Neural cell (in vitro differentiated cells): ENCODE measurements around the gene MOGAT3. TPM values are rescaled to one million over a fixed set of nuclear protein-coding genes. Genes with fewer than 3 reads are reported as not detected.

Experiments
- H2AFZ ChIP-seq: fragments of 200-600, 300-800 bp; sonication (generic), shearing (Covaris generic); 2 replicates; pipeline ENCODE4 v1.6.0; 2014; ENCODE audit warnings: low read depth, mild to moderate bottlenecking, antibody characterized with exemption, low read length, moderate library complexity
- H3F3A ChIP-seq: fragments of 200-600 bp; shearing (Covaris generic); 2 replicates; pipeline ENCODE4 v1.6.1; 2016; ENCODE audit warnings: mild to moderate bottlenecking, moderate library complexity, mixed read lengths, antibody characterized with exemption, low read length; ENCODE audit not compliant: insufficient read depth, poor library complexity, severe bottlenecking
- H3K27ac ChIP-seq: fragments of 200-600, 300-800 bp; sonication (generic), shearing (Covaris generic); 2 replicates; pipeline ENCODE4 v1.5.1; 2014; ENCODE audit warnings: mild to moderate bottlenecking, low read length, moderate library complexity
- H3K27me3 ChIP-seq: fragments of 300-800, 200-600 bp; sonication (generic), shearing (Covaris generic); 2 replicates; pipeline ENCODE4 v1.6.0; 2014; ENCODE audit warnings: mild to moderate bottlenecking, low read depth, low read length, moderate library complexity; ENCODE audit not compliant: insufficient read depth
- H3K36me3 ChIP-seq: fragments of 300-800, 200-600 bp; sonication (generic), shearing (Covaris generic); 2 replicates; pipeline ENCODE4 v1.5.1; 2014; ENCODE audit warnings: mild to moderate bottlenecking, antibody characterized with exemption, low read length, moderate library complexity; ENCODE audit not compliant: insufficient read depth
- H3K4me2 ChIP-seq: fragments of 300-800, 200-600 bp; sonication (generic), shearing (Covaris generic); 2 replicates; pipeline ENCODE4 v1.6.0; 2014; ENCODE audit warnings: mild to moderate bottlenecking, low read length
- H3K4me3 ChIP-seq: fragments of 300-800, 200-600 bp; sonication (generic), shearing (Covaris generic); 2 replicates; pipeline ENCODE4 v1.5.1; 2014; ENCODE audit warnings: mild to moderate bottlenecking, low read length, moderate library complexity
- H3K79me2 ChIP-seq: fragments of 200-600 bp; shearing (Covaris generic); replicated peaks from 2 replicates; pipeline ENCODE4 v1.6.0; 2014; ENCODE audit warnings: mild to moderate bottlenecking, low read length, moderate library complexity; ENCODE audit not compliant: insufficient read depth
- H3K9ac ChIP-seq: fragments of 300-800, 200-600 bp; sonication (generic), shearing (Covaris generic); 2 replicates; pipeline ENCODE4 v1.6.1; 2016; ENCODE audit warnings: mild to moderate bottlenecking, low read length, mixed read lengths
- H3K9me2 ChIP-seq: fragments of 200-600 bp; shearing (Covaris generic); 2 replicates; pipeline ENCODE4 v1.6.1; 2016; ENCODE audit warnings: mild to moderate bottlenecking, low read length, mixed read lengths; ENCODE audit not compliant: insufficient read depth
- H3K9me3 ChIP-seq: fragments of 200-600, 300-800 bp; sonication (generic), shearing (Covaris generic); 2 replicates; pipeline ENCODE4 v1.6.1; 2016; ENCODE audit warnings: mild to moderate bottlenecking, mixed run types, low read length, moderate library complexity, mixed read lengths
- H4K20me1 ChIP-seq: fragments of 200-600 bp; shearing (Covaris generic); 2 replicates; pipeline ENCODE4 v1.6.1; 2016; ENCODE audit warnings: mild to moderate bottlenecking, mixed run types; ENCODE audit not compliant: insufficient read depth
- EP300 ChIP-seq: fragments of 450-650 bp; conservative IDR thresholded peaks from 2 replicates; pipeline ENCODE4 v1.6.1; 2014; ENCODE audit warnings: antibody characterized with exemption, mild to moderate bottlenecking, moderate library complexity; ENCODE audit not compliant: poor library complexity, severe bottlenecking
- EZH2 ChIP-seq: fragments of 200-600, 300-800 bp; shearing (Covaris generic), sonication (generic); IDR thresholded peaks from 2 replicates; pipeline ENCODE4 v1.6.1; 2014; ENCODE audit warnings: antibody characterized with exemption, low read length, borderline replicate concordance, mild to moderate bottlenecking; ENCODE audit not compliant: insufficient read depth, poor library complexity, severe bottlenecking
- MXI1 ChIP-seq: fragments of 450-650 bp; conservative IDR thresholded peaks from 2 replicates; pipeline ENCODE4 v1.6.1; 2014; ENCODE audit warnings: antibody characterized with exemption, mild to moderate bottlenecking; ENCODE audit not compliant: poor library complexity, severe bottlenecking
- POLR2AphosphoS5 ChIP-seq: IDR thresholded peaks from 2 replicates; pipeline ENCODE4 v1.6.1; 2012
- RAD21 ChIP-seq: fragments of 450-650 bp; conservative IDR thresholded peaks from 2 replicates; pipeline ENCODE4 v1.6.1; 2014; ENCODE audit warnings: antibody characterized with exemption, mild to moderate bottlenecking, moderate library complexity
- SMC3 ChIP-seq: fragments of 450-650 bp; conservative IDR thresholded peaks from 2 replicates; pipeline ENCODE4 v1.6.1; 2014; ENCODE audit warnings: antibody characterized with exemption, mild to moderate bottlenecking, moderate library complexity; ENCODE audit not compliant: poor library complexity
- TAF1 ChIP-seq: IDR thresholded peaks from 2 replicates; pipeline ENCODE4 v1.6.1; 2012; ENCODE audit warnings: low read depth
- polyA plus RNA-seq: library from polyadenylated mRNA; depleted of rRNA; stranded (reverse); fragments of >200 nt; gene quantifications from 2 replicates; pipeline ENCODE4 v1.2.3, GENCODE V29; 2014
- TF ChIP-seq, protein P1 (sequence below): fragments of 450-650 bp; IDR thresholded peaks from 2 replicates; pipeline ENCODE4 v1.5.1; 2014; ENCODE audit warnings: antibody characterized with exemption, mild to moderate bottlenecking, moderate library complexity; ENCODE audit not compliant: poor library complexity, severe bottlenecking
- TF ChIP-seq, protein P2 (sequence below): IDR thresholded peaks from 2 replicates; pipeline ENCODE4 v1.6.1; 2012; ENCODE audit warnings: borderline replicate concordance

MOGAT3 gene
- polyA plus RNA-seq, 1 donor from 2014 or later, result not detected

- Histone ChIP-seq H3K36me3 (no peaks in the 10 kb centered on the region), H2AFZ (no peak overlapping the region), H3K79me2 (no peaks in the 10 kb centered on the region), H3K4me2 (no peak overlapping the region), H3K9me3 (no peaks in the 10 kb centered on the region), H3F3A (no peaks in the 10 kb centered on the region), H3K9ac (no peak overlapping the region), H3K4me3 (no peak overlapping the region), H3K27ac (no peak overlapping the region), H3K27me3 (peaks cover 5% of the 10 kb centered on the region), H3K9me2 (no peaks in the 10 kb centered on the region), H4K20me1 (no peaks in the 10 kb centered on the region)
- TF ChIP-seq EP300 (no peak), POLR2AphosphoS5 (no peak), EZH2 (no peak), SMC3 (no peak), TAF1 (no peak), RAD21 (no peak), MXI1 (no peak)
- TF ChIP-seq, protein P1, sequence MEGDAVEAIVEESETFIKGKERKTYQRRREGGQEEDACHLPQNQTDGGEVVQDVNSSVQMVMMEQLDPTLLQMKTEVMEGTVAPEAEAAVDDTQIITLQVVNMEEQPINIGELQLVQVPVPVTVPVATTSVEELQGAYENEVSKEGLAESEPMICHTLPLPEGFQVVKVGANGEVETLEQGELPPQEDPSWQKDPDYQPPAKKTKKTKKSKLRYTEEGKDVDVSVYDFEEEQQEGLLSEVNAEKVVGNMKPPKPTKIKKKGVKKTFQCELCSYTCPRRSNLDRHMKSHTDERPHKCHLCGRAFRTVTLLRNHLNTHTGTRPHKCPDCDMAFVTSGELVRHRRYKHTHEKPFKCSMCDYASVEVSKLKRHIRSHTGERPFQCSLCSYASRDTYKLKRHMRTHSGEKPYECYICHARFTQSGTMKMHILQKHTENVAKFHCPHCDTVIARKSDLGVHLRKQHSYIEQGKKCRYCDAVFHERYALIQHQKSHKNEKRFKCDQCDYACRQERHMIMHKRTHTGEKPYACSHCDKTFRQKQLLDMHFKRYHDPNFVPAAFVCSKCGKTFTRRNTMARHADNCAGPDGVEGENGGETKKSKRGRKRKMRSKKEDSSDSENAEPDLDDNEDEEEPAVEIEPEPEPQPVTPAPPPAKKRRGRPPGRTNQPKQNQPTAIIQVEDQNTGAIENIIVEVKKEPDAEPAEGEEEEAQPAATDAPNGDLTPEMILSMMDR, result no peak
- TF ChIP-seq, protein P2, sequence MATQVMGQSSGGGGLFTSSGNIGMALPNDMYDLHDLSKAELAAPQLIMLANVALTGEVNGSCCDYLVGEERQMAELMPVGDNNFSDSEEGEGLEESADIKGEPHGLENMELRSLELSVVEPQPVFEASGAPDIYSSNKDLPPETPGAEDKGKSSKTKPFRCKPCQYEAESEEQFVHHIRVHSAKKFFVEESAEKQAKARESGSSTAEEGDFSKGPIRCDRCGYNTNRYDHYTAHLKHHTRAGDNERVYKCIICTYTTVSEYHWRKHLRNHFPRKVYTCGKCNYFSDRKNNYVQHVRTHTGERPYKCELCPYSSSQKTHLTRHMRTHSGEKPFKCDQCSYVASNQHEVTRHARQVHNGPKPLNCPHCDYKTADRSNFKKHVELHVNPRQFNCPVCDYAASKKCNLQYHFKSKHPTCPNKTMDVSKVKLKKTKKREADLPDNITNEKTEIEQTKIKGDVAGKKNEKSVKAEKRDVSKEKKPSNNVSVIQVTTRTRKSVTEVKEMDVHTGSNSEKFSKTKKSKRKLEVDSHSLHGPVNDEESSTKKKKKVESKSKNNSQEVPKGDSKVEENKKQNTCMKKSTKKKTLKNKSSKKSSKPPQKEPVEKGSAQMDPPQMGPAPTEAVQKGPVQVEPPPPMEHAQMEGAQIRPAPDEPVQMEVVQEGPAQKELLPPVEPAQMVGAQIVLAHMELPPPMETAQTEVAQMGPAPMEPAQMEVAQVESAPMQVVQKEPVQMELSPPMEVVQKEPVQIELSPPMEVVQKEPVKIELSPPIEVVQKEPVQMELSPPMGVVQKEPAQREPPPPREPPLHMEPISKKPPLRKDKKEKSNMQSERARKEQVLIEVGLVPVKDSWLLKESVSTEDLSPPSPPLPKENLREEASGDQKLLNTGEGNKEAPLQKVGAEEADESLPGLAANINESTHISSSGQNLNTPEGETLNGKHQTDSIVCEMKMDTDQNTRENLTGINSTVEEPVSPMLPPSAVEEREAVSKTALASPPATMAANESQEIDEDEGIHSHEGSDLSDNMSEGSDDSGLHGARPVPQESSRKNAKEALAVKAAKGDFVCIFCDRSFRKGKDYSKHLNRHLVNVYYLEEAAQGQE, result no peak
These were observed 5.0 kb downstream of the MOGAT3 start for GRCh38 chr7:101195884-101196283.

GRCh38 chr7:101189109-101189508 lies 11.7 kb downstream of the MOGAT3 start:
- H3K9ac ChIP-seq, result no peak overlapping the region
- H3K4me2 ChIP-seq, result no peak overlapping the region
- no peak overlapping the region for H3K27ac ChIP-seq
- no peak overlapping the region for H2AFZ ChIP-seq
- no peaks in the 10 kb centered on the region for H3K9me3 ChIP-seq
- no peaks in the 10 kb centered on the region for H3K27me3 ChIP-seq
- no peaks in the 10 kb centered on the region for H3K79me2 ChIP-seq
- no peaks in the 10 kb centered on the region for H3F3A ChIP-seq
- TF ChIP-seq, protein P1, result no peak
- TF ChIP-seq, protein P2, result no peak
- no peak for TF ChIP-seq POLR2AphosphoS5
- no peak for TF ChIP-seq SMC3
- no peak for TF ChIP-seq RAD21
- TF ChIP-seq TAF1, result no peak
- no peak for TF ChIP-seq EP300
- TF ChIP-seq EZH2, result no peak
- TF ChIP-seq MXI1, result no peak
- no peaks in the 10 kb centered on the region for H3K36me3 ChIP-seq
- H4K20me1 ChIP-seq, result no peaks in the 10 kb centered on the region
- H3K4me3 ChIP-seq, result no peak overlapping the region
- H3K9me2 ChIP-seq, result no peaks in the 10 kb centered on the region
